Spleen (tissue), 7 donors: ENCODE data around the gene BMP2K.

Experiments
- CTCF ChIP-seq, 11 experiments: fragments of 200-600 bp in 7 of 11; fragments of 450-650 bp in 4 of 11; sonication (generic) in 4 of 11; IDR thresholded peaks in 8 of 11; conservative IDR thresholded peaks in 3 of 11; 1 replicate in 7 of 11; 2 replicates in 4 of 11; pipeline versions ENCODE4 v1.4.0 to v1.8.0; 2016 to 2021; ENCODE audit warnings: antibody characterized with exemption in 11 of 11, inconsistent platforms in 4 of 11, mild to moderate bottlenecking in 1 of 11
- POLR2A ChIP-seq, 3 donors: fragments of 450-650 bp; IDR thresholded peaks; one replicate each; pipeline ENCODE4 v1.5.1; 2017; ENCODE audit warnings: antibody characterized with exemption in 3 of 3, mild to moderate bottlenecking in 1 of 3
- POLR2AphosphoS5 ChIP-seq, 3 donors: sonication (generic); formaldehyde crosslinking; IDR thresholded peaks; one replicate each; pipeline ENCODE4 v1.5.1; 2017; ENCODE audit warnings: antibody characterized with exemption in 3 of 3
- donor health status: DM: no; HTN: no; CAD: no; lungs with moderate emphysema.
- donor health status: DM: no; HTN: no; CAD: no.
- donor health status: DM: no; HTN: no; CAD: no.

DNA sequence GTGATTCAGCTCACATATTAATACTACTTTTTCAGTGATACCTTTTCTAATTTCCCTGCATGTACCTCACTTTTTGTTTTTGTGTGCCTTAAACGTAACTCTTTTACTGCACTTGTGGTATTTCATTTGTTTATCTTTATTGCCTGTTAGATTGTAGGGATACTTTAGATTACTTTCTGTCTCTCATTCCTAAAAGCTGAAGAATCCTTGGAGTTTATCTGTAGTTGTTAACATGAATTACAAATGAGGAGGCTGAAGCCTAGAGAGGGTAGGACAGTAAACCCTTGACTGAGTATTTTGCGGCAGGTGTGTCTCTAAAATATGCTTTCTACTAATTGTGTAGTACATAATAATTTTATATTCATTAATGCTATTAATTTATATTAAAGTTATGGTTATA lies 34.9 kb downstream of the BMP2K start:
- TF ChIP-seq CTCF (IDR thresholded peaks at IDR 0.05 in 8 of 11, conservative IDR thresholded peaks at IDR 0.05 in 3 of 11) (no peak), POLR2AphosphoS5 (IDR thresholded peaks at IDR 0.05) (no peak), POLR2A (IDR thresholded peaks at IDR 0.05) (no peak)
